Right kidney (tissue), 1 donor: Measurements from ENCODE around the gene KIDINS220.

Experiments used
- DNase-seq: peaks from one replicate; pipeline ENCODE4 v3.0.0-alpha.2; 2016

KIDINS220 gene

GRCh38 chr2:8851811-8852560, 14.6 kb upstream of the KIDINS220 start:
- DNase-seq, result no peak

GRCh38 chr2:8850845-8851487, 13.6 kb upstream of the KIDINS220 start:
- DNase-seq, result no peak

GRCh38 chr2:8849327-8849726, 11.9 kb upstream of the KIDINS220 start:
- no peak for DNase-seq

GRCh38 chr2:8848328-8849100, 11.1 kb upstream of the KIDINS220 start:
- no peak for DNase-seq

GRCh38 chr2:8847400-8847799, 10.0 kb upstream of the KIDINS220 start:
- no peak for DNase-seq

GRCh38 chr2:8841932-8842331, 4.5 kb upstream of the KIDINS220 start:
- no peak for DNase-seq

GRCh38 chr2:8840475-8841091, 3.2 kb upstream of the KIDINS220 start:
- no peak for DNase-seq

GRCh38 chr2:8839189-8839965, 2.0 kb upstream of the KIDINS220 start:
- no peak for DNase-seq

- DNase-seq, result peak; percentile 53
These were observed 355 bp upstream of the KIDINS220 start for GRCh38 chr2:8837795-8838140.

GRCh38 chr2:8835279-8835678, 2.1 kb downstream of the KIDINS220 start:
- DNase-seq, result no peak

GRCh38 chr2:8833853-8834252, 3.6 kb downstream of the KIDINS220 start:
- DNase-seq, result no peak

GRCh38 chr2:8831516-8831915, 5.9 kb downstream of the KIDINS220 start:
- no peak for DNase-seq

GRCh38 chr2:8827729-8828128, 9.7 kb downstream of the KIDINS220 start:
- no peak for DNase-seq

- DNase-seq, result no peak
These were observed 15.2 kb downstream of the KIDINS220 start for GRCh38 chr2:8822218-8822617.

- no peak for DNase-seq
These were observed 15.9 kb downstream of the KIDINS220 start for GRCh38 chr2:8821276-8822217.

- DNase-seq, result no peak
These were observed 17.5 kb downstream of the KIDINS220 start for GRCh38 chr2:8819948-8820347.

- no peak for DNase-seq
These were observed 18.2 kb downstream of the KIDINS220 start for GRCh38 chr2:8819194-8819593.

GRCh38 chr2:8817221-8817620, 20.2 kb downstream of the KIDINS220 start:
- DNase-seq, result no peak

- no peak for DNase-seq
These were observed 30.3 kb downstream of the KIDINS220 start for GRCh38 chr2:8806885-8807704.
